ENCODE data around the gene TBC1D16.

Gene TBC1D16

GRCh38 chr17:79953335-79953734, 82.3 kb downstream of the TBC1D16 start:
- TF ChIP-seq, protein P1, sequence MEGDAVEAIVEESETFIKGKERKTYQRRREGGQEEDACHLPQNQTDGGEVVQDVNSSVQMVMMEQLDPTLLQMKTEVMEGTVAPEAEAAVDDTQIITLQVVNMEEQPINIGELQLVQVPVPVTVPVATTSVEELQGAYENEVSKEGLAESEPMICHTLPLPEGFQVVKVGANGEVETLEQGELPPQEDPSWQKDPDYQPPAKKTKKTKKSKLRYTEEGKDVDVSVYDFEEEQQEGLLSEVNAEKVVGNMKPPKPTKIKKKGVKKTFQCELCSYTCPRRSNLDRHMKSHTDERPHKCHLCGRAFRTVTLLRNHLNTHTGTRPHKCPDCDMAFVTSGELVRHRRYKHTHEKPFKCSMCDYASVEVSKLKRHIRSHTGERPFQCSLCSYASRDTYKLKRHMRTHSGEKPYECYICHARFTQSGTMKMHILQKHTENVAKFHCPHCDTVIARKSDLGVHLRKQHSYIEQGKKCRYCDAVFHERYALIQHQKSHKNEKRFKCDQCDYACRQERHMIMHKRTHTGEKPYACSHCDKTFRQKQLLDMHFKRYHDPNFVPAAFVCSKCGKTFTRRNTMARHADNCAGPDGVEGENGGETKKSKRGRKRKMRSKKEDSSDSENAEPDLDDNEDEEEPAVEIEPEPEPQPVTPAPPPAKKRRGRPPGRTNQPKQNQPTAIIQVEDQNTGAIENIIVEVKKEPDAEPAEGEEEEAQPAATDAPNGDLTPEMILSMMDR (IDR thresholded peaks at IDR 0.05), result no peak

DNA sequence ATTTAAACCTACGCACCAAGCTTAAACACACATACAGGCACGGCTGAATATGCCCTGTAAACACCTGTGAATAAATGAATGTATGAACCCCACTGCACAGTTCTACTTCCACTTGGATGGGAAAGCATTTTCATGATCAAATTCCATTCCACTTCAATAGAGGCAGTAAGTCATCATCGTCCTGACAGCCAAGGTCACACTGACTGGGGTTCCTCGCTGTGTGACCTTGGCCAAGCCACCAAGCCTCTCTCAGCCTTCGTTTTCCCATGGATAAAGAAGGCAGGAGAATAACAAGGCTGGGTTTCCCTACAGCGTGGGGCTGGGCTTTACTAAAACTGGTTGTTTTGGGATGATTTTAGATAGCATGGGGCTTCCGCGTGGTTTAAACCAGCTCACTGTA, 82.8 kb downstream of the TBC1D16 start:
- TF ChIP-seq, protein P1 (IDR thresholded peaks at IDR 0.05), result no peak

GRCh38 chr17:79952265-79952877, 83.3 kb downstream of the TBC1D16 start:
- TF ChIP-seq, protein P1 (IDR thresholded peaks at IDR 0.05), result no peak

GRCh38 chr17:79951361-79952264, 84.1 kb downstream of the TBC1D16 start:
- TF ChIP-seq, protein P1 (IDR thresholded peaks at IDR 0.05), result no peak

- TF ChIP-seq, protein P1 (IDR thresholded peaks at IDR 0.05), result no peak
Observed at GRCh38 chr17:79950751-79951150, 84.9 kb downstream of the TBC1D16 start.

DNA sequence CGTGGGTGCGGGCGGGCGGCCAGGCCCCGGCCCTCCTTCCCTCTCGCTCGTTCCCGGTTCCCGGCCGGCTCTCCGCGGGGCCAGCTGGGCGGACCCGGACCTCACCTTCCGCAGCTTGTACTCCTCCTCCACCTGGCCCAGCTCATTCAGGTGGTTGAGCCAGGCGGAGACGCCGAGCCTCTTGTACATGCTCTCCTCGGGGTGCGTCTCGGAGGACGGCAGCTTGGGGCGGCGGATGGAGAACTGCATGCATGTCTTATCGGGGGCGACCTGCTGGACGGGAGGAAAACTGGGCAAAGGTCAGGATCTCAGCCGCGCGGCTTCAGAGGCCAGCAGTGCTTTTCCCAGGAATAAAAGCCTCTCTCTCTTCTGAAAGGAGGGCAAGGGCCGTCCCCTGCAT, 85.4 kb downstream of the TBC1D16 start:
- TF ChIP-seq, protein P1 (IDR thresholded peaks at IDR 0.05), result no peak

DNA sequence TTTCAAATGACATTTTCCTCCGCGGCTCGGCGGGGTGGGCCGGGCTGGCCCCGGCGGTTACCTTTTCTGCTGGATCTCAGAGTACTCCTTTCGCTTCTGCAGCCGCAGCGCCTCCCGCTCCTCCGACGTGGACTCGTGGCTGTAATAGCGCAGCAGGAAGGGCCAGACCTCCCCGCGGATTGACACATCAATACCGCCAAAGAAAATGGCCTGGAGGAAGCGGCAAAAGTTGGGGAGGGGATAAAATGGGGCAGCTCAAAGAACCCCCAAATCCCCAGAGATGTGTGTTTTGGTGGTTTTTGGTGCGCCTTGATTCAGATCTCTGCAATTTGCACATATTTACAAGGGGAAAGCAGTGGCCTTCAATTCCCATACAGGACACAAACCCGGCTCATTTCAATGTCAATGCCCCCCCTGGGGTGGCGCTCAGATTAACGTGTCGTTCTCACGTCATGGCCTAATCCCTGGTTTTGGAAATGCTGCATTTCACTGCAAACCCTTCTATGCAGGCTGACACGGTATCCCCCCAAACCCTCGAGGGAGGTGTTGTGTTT, 85.9 kb downstream of the TBC1D16 start:
- TF ChIP-seq, protein P1 (IDR thresholded peaks at IDR 0.05), result no peak
